Measurements from ENCODE around the gene FBXO42.
"Not testable (repeated sequence)": the region's sequence is repeated elsewhere in the genome, so short reads cannot be mapped to it uniquely, and the experiment has no call there.

Gene FBXO42

GRCh38 chr1:16218014-16218673 is 134.1 kb downstream of the FBXO42 start:
- Histone ChIP-seq H3K27me3 (ENCODE audit: insufficient read depth, low read length) (no peaks in the 10 kb centered on the region), H3F3A (ENCODE audit: insufficient read depth, low read length) (no peaks in the 10 kb centered on the region), H3K9me3 (ENCODE audit: low read length) (no peaks in the 10 kb centered on the region), H3K9me2 (ENCODE audit: low read depth, low read length) (no peaks in the 10 kb centered on the region), H2AFZ (ENCODE audit: low read length) (no peak overlapping the region), H3K4me1 (ENCODE audit: insufficient read depth, low read length, severe bottlenecking) (peaks cover 10% of the 10 kb centered on the region), H3K9ac (ENCODE audit: low read length) (no peak overlapping the region), H3K27ac (ENCODE audit: low read depth, low read length, poor library complexity, severe bottlenecking) (no peak overlapping the region), H3K4me3 (ENCODE audit: low read depth, low read length, poor library complexity, severe bottlenecking) (no peak overlapping the region), H4K20me1 (ENCODE audit: insufficient read depth, low read length) (no peaks in the 10 kb centered on the region), H3K79me2 (ENCODE audit: insufficient read depth, low read length) (no peaks in the 10 kb centered on the region), H3K4me2 (ENCODE audit: low read length) (no peak overlapping the region), H3K36me3 (ENCODE audit: insufficient read depth, low read length) (no peaks in the 10 kb centered on the region)
- TF ChIP-seq CTCF (IDR thresholded peaks at IDR 0.05; ENCODE audit: low read length): no peak
- no peak for TF ChIP-seq EZH2 (IDR thresholded peaks at IDR 0.05; ENCODE audit: borderline replicate concordance, low read length)

- Histone ChIP-seq H3K9ac (ENCODE audit: low read length) (peak overlapping the region; percentile 26; the same call in 1 of the 2 replicates), H3K36me3 (ENCODE audit: insufficient read depth, low read length) (no peaks in the 10 kb centered on the region), H3K4me1 (ENCODE audit: insufficient read depth, low read length, severe bottlenecking) (peaks cover 10% of the 10 kb centered on the region), H3F3A (ENCODE audit: insufficient read depth, low read length) (no peaks in the 10 kb centered on the region), H3K27me3 (ENCODE audit: insufficient read depth, low read length) (no peaks in the 10 kb centered on the region), H3K79me2 (ENCODE audit: insufficient read depth, low read length) (no peaks in the 10 kb centered on the region), H4K20me1 (ENCODE audit: insufficient read depth, low read length) (no peaks in the 10 kb centered on the region), H2AFZ (ENCODE audit: low read length) (0 out of 2 replicates have a peak overlapping the region, but pooled peaks have one; percentile 4), H3K9me2 (ENCODE audit: low read depth, low read length) (no peaks in the 10 kb centered on the region), H3K27ac (ENCODE audit: low read depth, low read length, poor library complexity, severe bottlenecking) (no peak overlapping the region), H3K9me3 (ENCODE audit: low read length) (no peaks in the 10 kb centered on the region), H3K4me2 (ENCODE audit: low read length) (peak overlapping the region; percentile 84), H3K4me3 (ENCODE audit: low read depth, low read length, poor library complexity, severe bottlenecking) (peak overlapping the region; percentile 57)
- TF ChIP-seq CTCF (IDR thresholded peaks at IDR 0.05; ENCODE audit: low read length) (no peak), EZH2 (IDR thresholded peaks at IDR 0.05; ENCODE audit: borderline replicate concordance, low read length) (no peak)
Observed at GRCh38 chr1:16217061-16217785, 135.1 kb downstream of the FBXO42 start.

- H3K27ac ChIP-seq (ENCODE audit: low read depth, low read length, poor library complexity, severe bottlenecking): no peak overlapping the region
- TF ChIP-seq EZH2 (IDR thresholded peaks at IDR 0.05; ENCODE audit: borderline replicate concordance, low read length) (no peak), CTCF (IDR thresholded peaks at IDR 0.05; ENCODE audit: low read length) (no peak)
- peak overlapping the region; percentile 26; the same call in 1 of the 2 replicates for H3K9ac ChIP-seq (ENCODE audit: low read length)
- H3K9me2 ChIP-seq (ENCODE audit: low read depth, low read length): no peaks in the 10 kb centered on the region
- H3K79me2 ChIP-seq (ENCODE audit: insufficient read depth, low read length): no peaks in the 10 kb centered on the region
- H3K4me1 ChIP-seq (ENCODE audit: insufficient read depth, low read length, severe bottlenecking): peaks cover 10% of the 10 kb centered on the region
- no peaks in the 10 kb centered on the region for H4K20me1 ChIP-seq (ENCODE audit: insufficient read depth, low read length)
- H3K9me3 ChIP-seq (ENCODE audit: low read length): no peaks in the 10 kb centered on the region
- H3K4me3 ChIP-seq (ENCODE audit: low read depth, low read length, poor library complexity, severe bottlenecking): peak overlapping the region; percentile 57
- H3F3A ChIP-seq (ENCODE audit: insufficient read depth, low read length): no peaks in the 10 kb centered on the region
- H3K4me2 ChIP-seq (ENCODE audit: low read length): peak overlapping the region; percentile 84
- H3K36me3 ChIP-seq (ENCODE audit: insufficient read depth, low read length): no peaks in the 10 kb centered on the region
- H3K27me3 ChIP-seq (ENCODE audit: insufficient read depth, low read length): peaks cover 2% of the 10 kb centered on the region; the same call in 1 of the 2 replicates
- H2AFZ ChIP-seq (ENCODE audit: low read length): 0 out of 2 replicates have a peak overlapping the region, but pooled peaks have one; percentile 4
Observed at GRCh38 chr1:16215882-16216753, 136.2 kb downstream of the FBXO42 start.

GRCh38 chr1:16215240-16215639 is 137.0 kb downstream of the FBXO42 start:
- H3K9ac ChIP-seq (ENCODE audit: low read length); H3K9me2 ChIP-seq (ENCODE audit: low read depth, low read length); H4K20me1 ChIP-seq (ENCODE audit: insufficient read depth, low read length); H3K79me2 ChIP-seq (ENCODE audit: insufficient read depth, low read length); H3K4me1 ChIP-seq (ENCODE audit: insufficient read depth, low read length, severe bottlenecking); H3K27me3 ChIP-seq (ENCODE audit: insufficient read depth, low read length); H2AFZ ChIP-seq (ENCODE audit: low read length); H3K36me3 ChIP-seq (ENCODE audit: insufficient read depth, low read length); H3K27ac ChIP-seq (ENCODE audit: low read depth, low read length, poor library complexity, severe bottlenecking); H3K4me2 ChIP-seq (ENCODE audit: low read length); H3K4me3 ChIP-seq (ENCODE audit: low read depth, low read length, poor library complexity, severe bottlenecking); H3F3A ChIP-seq (ENCODE audit: insufficient read depth, low read length); H3K9me3 ChIP-seq (ENCODE audit: low read length): not testable (repeated sequence)

GRCh38 chr1:16213544-16213943 is 138.7 kb downstream of the FBXO42 start:
- H3K9me3 ChIP-seq (ENCODE audit: low read length): not testable (repeated sequence)

More at GRCh38 chr1:16213544-16213943, 138.7 kb downstream of the FBXO42 start:
- not testable (repeated sequence) for H3F3A ChIP-seq (ENCODE audit: insufficient read depth, low read length); H4K20me1 ChIP-seq (ENCODE audit: insufficient read depth, low read length); H3K36me3 ChIP-seq (ENCODE audit: insufficient read depth, low read length); H2AFZ ChIP-seq (ENCODE audit: low read length); H3K9ac ChIP-seq (ENCODE audit: low read length); H3K27ac ChIP-seq (ENCODE audit: low read depth, low read length, poor library complexity, severe bottlenecking); H3K4me1 ChIP-seq (ENCODE audit: insufficient read depth, low read length, severe bottlenecking); H3K9me2 ChIP-seq (ENCODE audit: low read depth, low read length); H3K4me2 ChIP-seq (ENCODE audit: low read length); H3K27me3 ChIP-seq (ENCODE audit: insufficient read depth, low read length); H3K79me2 ChIP-seq (ENCODE audit: insufficient read depth, low read length); H3K4me3 ChIP-seq (ENCODE audit: low read depth, low read length, poor library complexity, severe bottlenecking)

Data from OCI-LY1 (cell line).